ENCODE data around the gene APBB2. TPM values are rescaled to one million over a fixed set of nuclear protein-coding genes. Genes with fewer than 3 reads are reported as not detected.

APBB2 gene
- total and polyA plus RNA-seq, 4 donors, result 4.8 to 31.5 (median 11.2) TPM

GRCh38 chr4:40952672-40953071, 261.7 kb downstream of the APBB2 start:
- Histone ChIP-seq H3K27ac (ENCODE audit: low read depth in 1 of 2, low read length in 2 of 2) (no peak overlapping the region), H3K9me3 (ENCODE audit: control insufficient read depth in 4 of 4, low read length in 3 of 4) (no peaks in the 10 kb centered on the region), H3K9ac (ENCODE audit: low read depth in 1 of 2, low read length in 2 of 2) (no peak overlapping the region), H3K36me3 (ENCODE audit: control insufficient read depth in 4 of 4, insufficient read depth in 3 of 4, low read depth in 1 of 4, low read length in 3 of 4) (no peaks in the 10 kb centered on the region), H3K4me3 (ENCODE audit: low read depth in 1 of 3, low read length in 3 of 3) (no peak overlapping the region), H3K4me1 (ENCODE audit: control insufficient read depth in 4 of 4, insufficient read depth in 4 of 4, low read length in 3 of 4) (peaks cover 0 to 1% (median 0%) of the 10 kb centered on the region in 4 donors), H3K27me3 (ENCODE audit: control insufficient read depth in 4 of 4, insufficient read depth in 4 of 4, low read length in 3 of 4) (no peaks in the 10 kb centered on the region)
- DNase-seq (ENCODE audit: low spot score), result no peak
- 94% methylated on average over 7 of the region's 7 CpGs for WGBS
- TF ChIP-seq, protein P1, sequence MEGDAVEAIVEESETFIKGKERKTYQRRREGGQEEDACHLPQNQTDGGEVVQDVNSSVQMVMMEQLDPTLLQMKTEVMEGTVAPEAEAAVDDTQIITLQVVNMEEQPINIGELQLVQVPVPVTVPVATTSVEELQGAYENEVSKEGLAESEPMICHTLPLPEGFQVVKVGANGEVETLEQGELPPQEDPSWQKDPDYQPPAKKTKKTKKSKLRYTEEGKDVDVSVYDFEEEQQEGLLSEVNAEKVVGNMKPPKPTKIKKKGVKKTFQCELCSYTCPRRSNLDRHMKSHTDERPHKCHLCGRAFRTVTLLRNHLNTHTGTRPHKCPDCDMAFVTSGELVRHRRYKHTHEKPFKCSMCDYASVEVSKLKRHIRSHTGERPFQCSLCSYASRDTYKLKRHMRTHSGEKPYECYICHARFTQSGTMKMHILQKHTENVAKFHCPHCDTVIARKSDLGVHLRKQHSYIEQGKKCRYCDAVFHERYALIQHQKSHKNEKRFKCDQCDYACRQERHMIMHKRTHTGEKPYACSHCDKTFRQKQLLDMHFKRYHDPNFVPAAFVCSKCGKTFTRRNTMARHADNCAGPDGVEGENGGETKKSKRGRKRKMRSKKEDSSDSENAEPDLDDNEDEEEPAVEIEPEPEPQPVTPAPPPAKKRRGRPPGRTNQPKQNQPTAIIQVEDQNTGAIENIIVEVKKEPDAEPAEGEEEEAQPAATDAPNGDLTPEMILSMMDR (IDR thresholded peaks at IDR 0.05; ENCODE audit: low read depth, low read length, missing input control), result no peak
- no peak for TF ChIP-seq TAF1 (conservative IDR thresholded peaks at IDR 0.05)
- TF ChIP-seq FOXA1 (IDR thresholded peaks at IDR 0.05), result no peak
- no peak for TF ChIP-seq GABPA (IDR thresholded peaks at IDR 0.05 in 1 of 2, conservative IDR thresholded peaks at IDR 0.05 in 1 of 2)
- TF ChIP-seq RAD21 (IDR thresholded peaks at IDR 0.05), result no peak
- TF ChIP-seq HNF4A (conservative IDR thresholded peaks at IDR 0.05), result no peak
- TF ChIP-seq FOXA2 (IDR thresholded peaks at IDR 0.05), result no peak
- no peak for TF ChIP-seq JUND (IDR thresholded peaks at IDR 0.05)
- TF ChIP-seq EGR1 (IDR thresholded peaks at IDR 0.05; ENCODE audit: low read depth in 2 of 2), result no peak
- TF ChIP-seq MAX (IDR thresholded peaks at IDR 0.05), result no peak
- TF ChIP-seq NR2F2 (IDR thresholded peaks at IDR 0.05), result no peak
- TF ChIP-seq YY1 (IDR thresholded peaks at IDR 0.05), result no peak
- no peak for TF ChIP-seq RXRA (IDR thresholded peaks at IDR 0.05)
- TF ChIP-seq SP1 (IDR thresholded peaks at IDR 0.05), result no peak
- TF ChIP-seq, protein P2, sequence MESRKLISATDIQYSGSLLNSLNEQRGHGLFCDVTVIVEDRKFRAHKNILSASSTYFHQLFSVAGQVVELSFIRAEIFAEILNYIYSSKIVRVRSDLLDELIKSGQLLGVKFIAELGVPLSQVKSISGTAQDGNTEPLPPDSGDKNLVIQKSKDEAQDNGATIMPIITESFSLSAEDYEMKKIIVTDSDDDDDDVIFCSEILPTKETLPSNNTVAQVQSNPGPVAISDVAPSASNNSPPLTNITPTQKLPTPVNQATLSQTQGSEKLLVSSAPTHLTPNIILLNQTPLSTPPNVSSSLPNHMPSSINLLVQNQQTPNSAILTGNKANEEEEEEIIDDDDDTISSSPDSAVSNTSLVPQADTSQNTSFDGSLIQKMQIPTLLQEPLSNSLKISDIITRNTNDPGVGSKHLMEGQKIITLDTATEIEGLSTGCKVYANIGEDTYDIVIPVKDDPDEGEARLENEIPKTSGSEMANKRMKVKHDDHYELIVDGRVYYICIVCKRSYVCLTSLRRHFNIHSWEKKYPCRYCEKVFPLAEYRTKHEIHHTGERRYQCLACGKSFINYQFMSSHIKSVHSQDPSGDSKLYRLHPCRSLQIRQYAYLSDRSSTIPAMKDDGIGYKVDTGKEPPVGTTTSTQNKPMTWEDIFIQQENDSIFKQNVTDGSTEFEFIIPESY (IDR thresholded peaks at IDR 0.05), result no peak
- TF ChIP-seq, protein P3, sequence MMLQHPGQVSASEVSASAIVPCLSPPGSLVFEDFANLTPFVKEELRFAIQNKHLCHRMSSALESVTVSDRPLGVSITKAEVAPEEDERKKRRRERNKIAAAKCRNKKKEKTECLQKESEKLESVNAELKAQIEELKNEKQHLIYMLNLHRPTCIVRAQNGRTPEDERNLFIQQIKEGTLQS (IDR thresholded peaks at IDR 0.05), result no peak
- TF ChIP-seq REST (IDR thresholded peaks at IDR 0.05), result no peak
- TF ChIP-seq HNF4G (IDR thresholded peaks at IDR 0.05), result no peak

Measured in liver (tissue), 9 donors.